Metanephros (tissue), 2 donors: Measurements from ENCODE around the gene TAF11L8. TPM values are rescaled to one million over a fixed set of nuclear protein-coding genes. Genes with fewer than 3 reads are reported as not detected.

Experiments
- small RNA-seq: library from RNA; depleted of rRNA; stranded (forward); fragments of <200 nt; gene quantifications from one replicate; pipeline ENCODE3, GENCODE V24; 2014; ENCODE audit warnings: low replicate concordance
- total RNA-seq: library from RNA; depleted of rRNA; stranded (reverse); fragments of >200 nt; gene quantifications from one replicate; pipeline ENCODE4 v1.2.3, GENCODE V29; 2014

TAF11L8 gene
- not detected for total RNA-seq

DNA sequence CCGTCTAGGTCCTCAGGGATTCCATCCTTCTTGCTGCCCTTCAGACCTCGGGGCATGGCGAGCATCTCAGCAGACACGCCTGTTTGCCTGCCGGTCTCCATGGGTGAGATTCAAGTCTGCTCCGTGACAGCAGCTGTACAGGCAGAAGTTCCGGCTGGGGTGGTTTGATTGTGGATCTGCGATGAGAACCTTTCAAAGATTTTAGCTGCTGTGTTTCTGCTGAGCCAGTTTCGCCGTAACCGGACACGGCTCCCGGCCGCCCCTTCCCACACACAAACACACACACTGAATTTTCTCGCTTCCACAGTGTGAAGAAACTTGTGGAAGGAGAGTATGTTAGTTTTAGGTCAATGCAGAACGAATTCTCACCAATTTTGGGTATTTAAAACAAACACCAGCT lies at the start of gene TAF11L8:
TAF11L8 (minus strand) TSS at position 101 of the 400 bp plus-strand sequence.

DNA sequence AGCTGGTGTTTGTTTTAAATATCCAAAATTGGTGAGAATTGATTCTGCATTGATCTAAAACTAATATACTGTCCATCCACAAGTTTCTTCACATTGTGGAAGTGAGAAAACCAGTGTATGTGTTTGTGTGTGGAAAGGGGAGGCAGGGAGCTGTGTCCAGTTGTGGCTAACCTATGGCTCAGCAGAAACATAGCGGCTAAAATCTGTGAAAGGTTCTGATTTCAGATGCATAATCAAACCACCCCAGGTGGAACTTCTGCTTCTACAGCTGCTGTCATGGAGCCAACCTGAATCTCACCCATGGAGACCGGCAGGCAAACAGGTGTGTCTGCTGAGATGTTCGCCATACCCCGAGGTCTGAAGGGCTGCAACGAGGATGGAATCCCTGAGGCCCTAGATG lies 43.4 kb upstream of the TAF11L8 start, which contains the start of gene TAF11L14:
TAF11L14 (plus strand) TSS at position 301 of the 400 bp plus-strand sequence.

GRCh38 chr5:17631788-17632187 lies 41.0 kb upstream of the TAF11L8 start, which contains the start of gene TAF11L13:
Gene TAF11L13, plus strand, starts transcription at chr5:17632088.

DNA sequence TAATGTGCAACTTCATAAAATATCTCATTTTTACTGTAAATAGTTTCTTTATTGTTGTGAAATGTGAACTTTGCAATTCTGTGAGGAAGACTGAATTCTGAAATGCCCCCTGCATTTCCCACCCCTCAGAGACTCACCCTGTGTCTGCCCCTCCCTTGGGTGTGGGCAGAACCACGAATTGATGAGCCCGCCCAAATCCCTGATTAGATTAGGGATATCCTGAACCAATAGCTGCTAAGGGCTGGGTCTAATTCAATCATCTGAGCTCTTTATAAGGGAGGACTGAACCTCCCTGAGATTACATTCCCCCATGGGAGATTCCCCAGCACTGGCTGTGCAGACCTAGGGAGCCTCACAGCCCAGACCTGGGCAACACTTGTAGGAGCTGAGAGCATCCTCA lies 19.3 kb upstream of the TAF11L8 start, which contains the start of gene TAF11L12:
TAF11L12 (plus strand) TSS at position 301 of the 400 bp plus-strand sequence.

GRCh38 chr5:17603880-17604279 lies 13.1 kb upstream of the TAF11L8 start, which contains the start of gene TAF11L11:
Gene TAF11L11, plus strand, starts transcription at chr5:17604183.

DNA sequence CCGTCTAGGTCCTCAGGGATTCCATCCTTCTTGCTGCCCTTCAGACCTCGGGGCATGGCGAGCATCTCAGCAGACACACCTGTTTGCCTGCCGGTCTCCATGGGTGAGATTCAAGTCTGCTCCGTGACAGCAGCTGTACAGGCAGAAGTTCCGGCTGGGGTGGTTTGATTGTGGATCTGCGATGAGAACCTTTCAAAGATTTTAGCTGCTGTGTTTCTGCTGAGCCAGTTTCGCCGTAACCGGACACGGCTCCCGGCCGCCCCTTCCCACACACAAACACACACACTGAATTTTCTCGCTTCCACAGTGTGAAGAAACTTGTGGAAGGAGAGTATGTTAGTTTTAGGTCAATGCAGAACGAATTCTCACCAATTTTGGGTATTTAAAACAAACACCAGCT lies 7.0 kb upstream of the TAF11L8 start, which contains the start of gene TAF11L10:
TAF11L10 (minus strand) TSS at position 101 of the 400 bp plus-strand sequence.

GRCh38 chr5:17594255-17594654 lies 3.5 kb upstream of the TAF11L8 start, which contains the start of gene TAF11L9:
Gene TAF11L9, minus strand, starts transcription at chr5:17594394.

GRCh38 chr5:17585658-17586057 lies 5.1 kb downstream of the TAF11L8 start, which contains the start of gene TAF11L7:
Gene TAF11L7, minus strand, starts transcription at chr5:17585758.

Small RNA genes lying within 50 kb of the gene (small RNA-seq; reads per million reads assigned to genes)
- gene AC233724.3 (not detected), gene AC233724.6 (not detected), gene AC233724.7 (not detected)

Other genes starting within 250 kb of the TAF11L8 start
- gene TAF11L2, start 92.7 kb downstream of the TAF11L8 start, total RNA-seq: 0.41 TPM
- not detected for gene TAF11L3, start 72.6 kb downstream of the TAF11L8 start, total RNA-seq
- gene TAF11L4, start 69.2 kb downstream of the TAF11L8 start, total RNA-seq: not detected
- not detected for gene TAF11L5, start 65.7 kb downstream of the TAF11L8 start, total RNA-seq
- not detected for gene TAF11L6, start 62.3 kb downstream of the TAF11L8 start, total RNA-seq
- not detected for gene TAF11L7, start 5.2 kb downstream of the TAF11L8 start, total RNA-seq
- gene TAF11L9, start 3.4 kb upstream of the TAF11L8 start, total RNA-seq: not detected
- not detected for gene TAF11L10, start 6.9 kb upstream of the TAF11L8 start, total RNA-seq
- gene TAF11L11, start 13.2 kb upstream of the TAF11L8 start, total RNA-seq: not detected
- not detected for gene TAF11L12, start 19.4 kb upstream of the TAF11L8 start, total RNA-seq
- gene TAF11L13, start 41.1 kb upstream of the TAF11L8 start, total RNA-seq: not detected
- not detected for gene TAF11L14, start 43.5 kb upstream of the TAF11L8 start, total RNA-seq